Activated CD8-positive, alpha-beta memory T cell treated with anti-CD3 and anti-CD28 coated beads, Interleukin-2, amount 50 U/mL, for 1 hour (primary cell): ENCODE measurements around the gene TCEA2.

Experiments
- DNase-seq: peaks from one replicate; pipeline ENCODE4 v3.0.0-alpha.2; 2020; ENCODE audit errors: extremely low read depth

The TCEA2 gene

GRCh38 chr20:64049060-64049877 lies 13.7 kb upstream of the TCEA2 start, which contains the start of gene SOX18:
TSS of gene SOX18 (minus strand) at chr20:64049639. CDS start at chr20:64049516, 123 bp downstream.
- no peak for DNase-seq

GRCh38 chr20:64049878-64050260 lies 13.1 kb upstream of the TCEA2 start:
- no peak for DNase-seq

DNA sequence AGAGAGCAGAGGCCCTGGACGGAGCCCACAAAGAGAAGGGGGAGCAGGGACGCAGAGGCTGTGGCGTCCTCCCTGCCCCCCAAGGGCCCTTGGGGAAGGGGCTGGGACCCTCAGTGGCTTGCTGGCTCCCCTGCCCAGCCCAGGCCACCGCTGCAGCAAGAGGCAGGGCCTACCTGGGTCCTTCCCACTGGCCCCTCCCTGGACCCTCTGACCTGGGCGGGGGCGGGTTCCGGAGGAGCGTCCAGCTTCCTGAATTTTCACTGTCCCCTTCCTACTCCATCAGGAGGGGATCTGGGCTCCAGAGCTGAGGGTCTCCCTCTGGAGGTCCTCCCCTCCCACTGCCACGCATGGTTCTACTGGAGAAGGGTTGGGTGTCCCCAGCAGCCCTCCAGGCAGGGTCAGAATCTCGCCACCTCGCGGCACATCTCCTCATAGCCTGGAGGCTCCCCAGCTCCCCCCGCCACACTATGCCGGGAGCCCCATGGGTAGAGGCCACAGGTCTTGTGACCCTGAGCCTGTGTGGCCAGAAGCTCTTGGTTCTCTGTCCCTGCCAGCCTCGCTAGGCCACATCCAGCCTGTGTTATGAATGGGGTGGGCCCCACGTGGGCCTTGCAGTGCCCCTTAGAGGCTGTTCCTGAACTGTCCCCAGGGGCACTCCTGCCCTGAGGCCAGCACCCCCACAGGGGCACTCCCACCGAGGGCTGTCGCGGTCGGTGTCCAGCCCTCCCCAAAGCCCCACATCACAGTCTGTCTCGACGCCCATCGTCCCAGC lies 12.6 kb upstream of the TCEA2 start:
- DNase-seq, result no peak

- DNase-seq, result no peak
These were observed 12.0 kb upstream of the TCEA2 start for GRCh38 chr20:64051033-64051452.

- no peak for DNase-seq
These were observed 11.3 kb upstream of the TCEA2 start for GRCh38 chr20:64051561-64052325.

DNA sequence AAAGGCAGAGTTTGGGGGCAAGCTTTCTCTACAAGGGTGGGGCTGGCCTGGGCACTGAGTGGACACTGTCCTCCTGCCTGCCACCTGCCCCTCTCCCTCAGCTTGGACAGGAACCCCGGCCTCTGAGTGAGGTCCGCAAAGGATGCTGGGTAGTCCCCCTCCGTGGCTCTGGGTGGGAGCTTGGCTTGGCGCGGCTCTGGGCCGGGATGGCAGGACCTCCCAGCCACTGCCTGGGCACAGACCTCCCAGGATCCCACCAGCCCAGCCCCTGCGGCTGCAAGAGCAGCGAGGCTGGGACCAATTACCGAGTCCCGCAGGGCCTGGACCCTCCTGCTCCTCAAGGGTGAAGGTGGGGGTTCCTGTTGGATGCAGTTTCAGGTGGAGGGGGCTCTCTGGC lies 10.7 kb upstream of the TCEA2 start:
- DNase-seq, result no peak

- DNase-seq, result no peak
These were observed 9.8 kb upstream of the TCEA2 start for GRCh38 chr20:64052987-64053840.

DNA sequence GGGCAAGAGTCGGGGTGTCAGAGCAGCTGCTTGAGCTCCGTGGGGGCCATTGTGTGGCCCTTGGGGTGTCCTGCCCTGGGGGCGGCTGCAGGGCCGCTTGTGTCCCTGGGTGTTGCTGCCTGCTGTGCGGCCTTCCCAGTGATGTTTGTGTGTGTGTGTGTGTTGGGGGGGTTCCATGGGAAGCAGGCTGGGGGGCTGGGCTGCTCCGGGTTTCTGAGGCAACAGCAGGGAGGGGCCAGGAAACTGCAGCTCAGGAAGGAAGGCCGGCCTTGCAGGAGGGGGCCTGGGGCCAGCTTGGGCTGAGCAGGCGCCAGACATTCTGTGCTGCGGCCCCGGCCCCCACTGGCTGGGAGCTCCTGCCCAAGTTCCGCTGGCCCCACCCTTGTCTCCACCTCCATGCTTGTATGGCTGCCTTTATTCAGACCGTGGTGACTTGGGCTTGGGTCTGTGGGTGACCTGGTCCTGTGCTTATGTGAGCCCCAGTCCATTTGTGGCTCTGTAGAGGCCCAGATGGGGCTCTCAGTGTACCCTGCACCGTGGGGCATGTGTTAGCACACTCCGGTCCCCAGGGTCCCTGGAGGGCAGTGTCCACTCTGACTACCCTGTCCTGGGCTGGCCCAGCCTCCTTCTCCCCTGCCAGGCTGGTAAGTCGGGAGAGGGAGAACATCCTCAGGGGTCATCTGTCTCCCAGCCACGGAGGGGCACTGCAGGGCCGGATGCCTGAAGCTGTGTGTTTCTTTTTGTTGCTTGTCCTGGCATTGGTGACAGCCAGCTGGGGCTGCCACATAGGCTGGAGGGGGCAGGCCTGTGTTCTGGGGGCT lies 8.9 kb upstream of the TCEA2 start:
- DNase-seq, result no peak

- DNase-seq, result no peak
These were observed 7.6 kb upstream of the TCEA2 start for GRCh38 chr20:64055396-64055892.

DNA sequence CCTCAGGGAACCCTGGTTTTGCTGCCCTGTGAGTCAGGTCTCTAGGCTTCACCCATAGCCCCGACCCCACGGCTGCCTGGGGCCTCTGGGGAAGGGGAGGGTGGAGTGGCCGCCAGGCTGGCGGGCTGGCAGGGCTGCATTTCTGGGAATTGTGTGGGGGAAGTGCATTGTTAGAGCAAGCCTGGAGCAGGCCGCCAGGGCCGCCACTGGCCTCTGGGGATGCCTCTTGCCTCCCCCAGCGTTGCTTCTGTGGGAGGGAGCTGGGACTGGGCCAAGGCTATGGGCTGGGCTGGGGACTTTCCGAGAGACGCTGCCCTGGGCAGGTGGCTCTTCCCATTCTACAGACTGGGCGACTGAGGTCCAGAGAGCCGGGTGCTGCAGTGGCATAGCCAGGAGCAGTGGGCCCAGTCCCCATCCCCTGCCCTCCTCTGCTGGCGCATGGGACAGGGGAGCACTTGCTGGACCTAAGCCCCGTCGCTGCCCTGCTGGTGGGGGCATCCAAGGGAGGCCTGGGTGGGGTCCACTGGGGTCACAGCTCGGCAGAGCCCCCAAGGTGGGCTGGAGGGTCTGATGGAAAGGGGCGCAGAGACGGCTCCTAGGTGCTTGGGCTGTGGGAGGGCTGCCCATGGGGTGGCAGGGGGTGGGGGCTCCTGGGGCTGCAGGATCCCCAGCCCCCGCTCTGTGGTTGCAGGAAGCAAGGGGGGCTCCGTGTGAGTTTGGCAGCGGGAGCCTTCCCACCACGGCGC lies 6.9 kb upstream of the TCEA2 start:
- DNase-seq, result no peak

- DNase-seq, result no peak
These were observed 6.4 kb upstream of the TCEA2 start for GRCh38 chr20:64056639-64056888.

GRCh38 chr20:64056889-64057627 lies 5.9 kb upstream of the TCEA2 start:
- DNase-seq, result no peak

GRCh38 chr20:64057628-64058498 lies 5.1 kb upstream of the TCEA2 start:
- DNase-seq, result no peak

GRCh38 chr20:64058536-64058935 lies 4.5 kb upstream of the TCEA2 start:
- no peak for DNase-seq

DNA sequence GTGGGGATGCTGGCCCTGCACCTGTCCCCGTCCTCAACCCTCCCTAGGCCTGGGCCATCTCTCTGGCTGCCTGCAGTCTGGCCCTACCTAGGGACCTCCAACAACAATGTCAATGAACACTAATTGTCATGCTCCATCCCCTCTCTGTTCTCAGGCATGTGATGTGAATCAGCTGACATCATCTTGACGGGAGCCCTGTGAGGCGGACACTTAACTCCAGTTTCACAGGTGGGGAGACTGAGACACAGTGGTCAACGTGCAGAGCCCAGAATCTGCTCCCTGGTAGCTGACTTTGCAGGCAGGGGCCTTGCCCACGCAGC lies 762 bp upstream of the TCEA2 start:
- no peak for DNase-seq

DNA sequence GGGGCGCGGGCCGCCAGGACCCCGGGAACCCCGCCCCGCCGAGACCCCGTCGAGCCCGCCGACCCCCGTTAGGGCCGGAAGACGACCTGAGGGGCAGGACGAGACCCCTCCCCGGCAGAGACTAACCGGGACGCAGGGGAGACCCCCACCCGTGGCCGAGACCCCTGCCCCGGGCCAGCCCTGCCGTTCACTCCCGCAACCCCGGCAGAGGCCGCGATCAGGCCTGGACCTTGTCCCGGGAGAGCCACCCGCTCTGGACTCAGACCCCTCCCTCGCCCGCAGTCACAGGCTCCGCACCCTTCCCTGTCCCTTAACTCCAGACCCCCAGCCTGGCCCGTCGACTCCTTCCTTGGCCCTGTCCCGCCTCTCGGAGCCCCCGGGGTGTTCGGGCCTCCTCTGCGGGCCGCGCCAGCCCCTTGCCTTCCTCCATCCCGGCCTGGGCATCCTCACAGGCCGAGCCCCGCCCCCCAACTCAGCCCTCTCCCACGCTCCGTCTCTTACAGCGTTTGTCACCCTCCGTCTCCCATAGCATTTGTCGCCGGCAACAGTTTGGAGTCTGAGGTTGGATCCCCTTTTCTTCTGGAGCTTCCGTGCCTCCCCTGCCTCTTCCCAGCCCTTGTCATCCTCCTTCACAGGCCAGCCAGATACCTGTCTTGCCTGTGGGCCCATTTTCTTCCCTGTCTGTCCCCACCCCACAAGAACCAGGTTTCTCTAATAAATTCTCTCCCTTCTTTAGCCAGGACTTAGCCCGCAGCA lies 569 bp downstream of the TCEA2 start:
- no peak for DNase-seq

GRCh38 chr20:64064145-64064698 lies 1.2 kb downstream of the TCEA2 start:
- DNase-seq, result no peak
